ENCODE data around the gene C11orf86. TPM values are rescaled to one million over a fixed set of nuclear protein-coding genes. Genes with fewer than 3 reads are reported as not detected.

The C11orf86 gene
- total and polyA plus RNA-seq, 2 of the 8 experiments (the other 6 are each of a cell fraction or from before 2014, with no cell fraction given), result 0.91 to 0.97 TPM

- no peak for TF ChIP-seq SUZ12 (IDR thresholded peaks at IDR 0.05; ENCODE audit: low read length)
- TF ChIP-seq ZNF274 (IDR thresholded peaks at IDR 0.05; ENCODE audit: borderline replicate concordance, extremely low read depth, low read length), result no peak
Measured at GRCh38 chr11:66966351-66966750, 8.8 kb upstream of the C11orf86 start (continued).
